Activated CD8-positive, alpha-beta T cell treated with anti-CD3 and anti-CD28 coated beads for 36 hours (primary cell): ENCODE measurements around the gene MMEL1. TPM values are rescaled to one million over a fixed set of nuclear protein-coding genes. Genes with fewer than 3 reads are reported as not detected.

Experiments
- ATAC-seq: fragments of 200-7000 bp; cut with Tn5 transposase; one replicate; pipeline ENCODE4 v1.10.0; 2021; ENCODE audit warnings: mild to moderate bottlenecking, moderate library complexity
- CTCF ChIA-PET: fragments of 350-600 bp; sonication (Branson Sonifier 250); formaldehyde crosslinking; loops from one replicate; lab custom pipeline; 2021; ENCODE audit warnings: antibody characterized with exemption; lab: Charles Lee
- POLR2A ChIA-PET: fragments of 350-600 bp; sonication (Branson Sonifier 250); formaldehyde crosslinking; loops from one replicate; lab custom pipeline; 2021; ENCODE audit warnings: antibody characterized with exemption; lab: Charles Lee
- DNase-seq: peaks from one replicate; pipeline ENCODE4 v3.0.0-alpha.2; 2020
- H3K27ac Mint-ChIP-seq: one replicate; pipeline ENCODE4 v1.8.0; 2021; ENCODE audit warnings: mild to moderate bottlenecking, mixed read lengths
- H3K27me3 Mint-ChIP-seq: one replicate; pipeline ENCODE4 v1.8.0; 2021; ENCODE audit warnings: mixed read lengths
- H3K36me3 Mint-ChIP-seq: one replicate; pipeline ENCODE4 v1.8.0; 2021; ENCODE audit warnings: low read depth, mixed read lengths
- H3K4me1 Mint-ChIP-seq: one replicate; pipeline ENCODE4 v1.8.0; 2021; ENCODE audit warnings: low read depth, mixed read lengths
- H3K4me3 Mint-ChIP-seq: one replicate; pipeline ENCODE4 v1.8.0; 2021; ENCODE audit warnings: mild to moderate bottlenecking, moderate library complexity, mixed read lengths
- H3K9me3 Mint-ChIP-seq: one replicate; pipeline ENCODE4 v1.8.0; 2021; ENCODE audit warnings: mixed read lengths
- CTCF ChIP-seq: fragments of 200-600 bp; IDR thresholded peaks from one replicate; pipeline ENCODE4 v1.8.0; 2022; ENCODE audit warnings: antibody characterized with exemption, mild to moderate bottlenecking
- intact Hi-C: fragments of 100-400 bp; cut with micrococcal nuclease; formaldehyde crosslinking; loops from one replicate; pipeline ENCODE4 v1.10.0; 2022
- total RNA-seq, 2 experiments: library from RNA; stranded (reverse); gene quantifications; one replicate each; pipeline ENCODE4 v1.2.3, GENCODE V29; 2021

Gene MMEL1
- total RNA-seq, 2 experiments from 2014 or later: 1.8 to 3.1 TPM

- Mint-ChIP-seq H3K36me3 (peaks cover 16% of the 10 kb centered on the region), H3K9me3 (no peaks in the 10 kb centered on the region), H3K27ac (no peak overlapping the region), H3K4me1 (peaks cover 11% of the 10 kb centered on the region), H3K4me3 (no peak overlapping the region), H3K27me3 (no peaks in the 10 kb centered on the region)
- intact Hi-C loops: no loop called here
- no peak for DNase-seq
- CTCF ChIA-PET: interaction anchor here (1.1 kb wide), 1 partner anchor 22 kb away, joined by 3 read pairs; no protein-coding TSS in a partner anchor
- no peak for TF ChIP-seq CTCF
- ATAC-seq: no peak
- POLR2A ChIA-PET: interaction anchor here (4.1 to 5.8 kb wide), 2 partner anchors 8 to 22 kb away, joined by 26 to 43 read pairs; partner anchors contain the start of gene PRXL2B
These were observed 69.6 kb downstream of the MMEL1 start for GRCh38 chr1:2563205-2563604.

GRCh38 chr1:2561898-2562895 is 70.6 kb downstream of the MMEL1 start:
- ATAC-seq: peak; percentile 65
- Mint-ChIP-seq H3K36me3 (peaks cover 22% of the 10 kb centered on the region), H3K27ac (no peak overlapping the region), H3K4me3 (no peak overlapping the region), H3K9me3 (no peaks in the 10 kb centered on the region), H3K27me3 (no peaks in the 10 kb centered on the region), H3K4me1 (peaks cover 19% of the 10 kb centered on the region)
- ChIA-PET CTCF (interaction anchor here (0.7 to 2.6 kb wide), 10 partner anchors 9 to 147 kb away, joined by 3 to 16 read pairs (median 4); no protein-coding TSS in a partner anchor), POLR2A (interaction anchor here (1.0 to 5.8 kb wide), 4 partner anchors 9 to 23 kb away, joined by 3 to 43 read pairs (median 16); partner anchors contain the start of gene PRXL2B)
- intact Hi-C loops: no loop called here
- TF ChIP-seq CTCF: peak; percentile 75
- peak; percentile 49 for DNase-seq

- CTCF ChIA-PET: interaction anchor here (0.7 to 2.6 kb wide), 10 partner anchors 9 to 146 kb away, joined by 3 to 16 read pairs (median 4); no protein-coding TSS in a partner anchor
- POLR2A ChIA-PET: interaction anchor here (1.6 to 5.8 kb wide), 3 partner anchors 10 to 24 kb away, joined by 8 to 43 read pairs (median 26); partner anchors contain the start of gene PRXL2B
- no peak for DNase-seq
- no peak overlapping the region for H3K4me3 Mint-ChIP-seq
- peaks cover 27% of the 10 kb centered on the region for H3K36me3 Mint-ChIP-seq
- no peak for ATAC-seq
- H3K27me3 Mint-ChIP-seq: no peaks in the 10 kb centered on the region
- H3K27ac Mint-ChIP-seq: peak overlapping the region; percentile 72
- H3K4me1 Mint-ChIP-seq: peaks cover 19% of the 10 kb centered on the region
- no peaks in the 10 kb centered on the region for H3K9me3 Mint-ChIP-seq
- no peak for TF ChIP-seq CTCF
- intact Hi-C loops: no loop called here
These were observed 71.4 kb downstream of the MMEL1 start for GRCh38 chr1:2561446-2561845.

- Mint-ChIP-seq H3K27ac (peak overlapping the region; percentile 49), H3K27me3 (no peaks in the 10 kb centered on the region), H3K36me3 (peaks cover 29% of the 10 kb centered on the region), H3K9me3 (no peaks in the 10 kb centered on the region), H3K4me1 (peaks cover 19% of the 10 kb centered on the region), H3K4me3 (no peak overlapping the region)
- ChIA-PET CTCF (interaction anchor here (1.4 to 2.6 kb wide), 3 partner anchors 10 to 17 kb away, joined by 3 to 16 read pairs (median 11); no protein-coding TSS in a partner anchor), POLR2A (interaction anchor here (1.6 to 5.8 kb wide), 3 partner anchors 11 to 24 kb away, joined by 8 to 43 read pairs (median 26); partner anchors contain the start of gene PRXL2B)
- intact Hi-C loops: no loop called here
- no peak for TF ChIP-seq CTCF
- no peak for DNase-seq
- ATAC-seq: no peak
These were observed 72.3 kb downstream of the MMEL1 start for GRCh38 chr1:2560299-2561073.
